ENCODE results near the gene RNF187.
A peak's percentile ranks its signal among the peaks of the same experiment; 100 is the strongest.

RNF187 gene

DNA sequence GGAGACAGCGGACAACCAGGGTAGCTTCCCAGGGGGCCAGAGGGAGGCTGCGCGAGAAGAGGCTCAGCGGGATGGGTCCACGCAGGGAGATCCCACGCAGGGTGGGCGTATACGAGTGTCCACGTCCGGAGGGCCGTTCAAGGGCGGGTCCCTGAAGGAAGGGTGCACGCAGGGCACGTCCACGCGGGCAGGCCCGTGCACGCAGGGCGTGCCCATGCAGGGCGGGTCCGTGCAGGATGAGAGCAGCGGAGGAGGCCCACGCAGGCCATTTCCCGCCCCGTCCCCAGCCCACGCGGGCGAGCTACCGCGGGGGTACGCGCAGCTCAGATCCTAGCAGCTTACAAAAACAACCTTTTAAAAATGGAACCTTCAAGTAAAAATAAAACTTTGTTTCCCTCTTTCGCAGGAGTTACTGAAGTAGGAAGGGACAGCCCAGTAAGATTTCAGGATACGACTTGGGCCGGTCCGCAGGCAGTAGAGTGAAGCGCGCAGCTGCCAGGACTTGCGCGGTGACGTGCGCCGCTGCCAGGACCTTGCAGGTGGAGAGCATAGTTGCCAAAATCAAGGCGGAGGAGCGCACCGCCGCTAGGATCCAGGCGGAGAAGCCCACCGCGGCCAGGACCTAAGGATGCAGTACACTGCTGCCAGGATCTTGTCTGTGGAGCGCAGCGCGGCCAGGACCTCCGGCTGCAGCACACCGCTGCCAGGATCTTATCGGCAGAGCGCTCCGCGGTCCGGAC, 416 bp upstream of the RNF187 start:
- CTCF ChIA-PET = interaction anchor here (0.8 to 1.8 kb wide), 9 partner anchors 11 to 356 kb away, joined by 3 to 13 read pairs (median 5); no protein-coding TSS in a partner anchor
- Mint-ChIP-seq H3K27ac (peak overlapping the region; percentile 100), H3K27me3 (peaks cover 19% of the 10 kb centered on the region), H3K4me1 (peaks cover 48% of the 10 kb centered on the region), H3K9me3 (no peaks in the 10 kb centered on the region), H3K36me3 (peaks cover 28% of the 10 kb centered on the region), H3K4me3 (peak overlapping the region; percentile 91)
- peak; percentile 85 for DNase-seq

DNA sequence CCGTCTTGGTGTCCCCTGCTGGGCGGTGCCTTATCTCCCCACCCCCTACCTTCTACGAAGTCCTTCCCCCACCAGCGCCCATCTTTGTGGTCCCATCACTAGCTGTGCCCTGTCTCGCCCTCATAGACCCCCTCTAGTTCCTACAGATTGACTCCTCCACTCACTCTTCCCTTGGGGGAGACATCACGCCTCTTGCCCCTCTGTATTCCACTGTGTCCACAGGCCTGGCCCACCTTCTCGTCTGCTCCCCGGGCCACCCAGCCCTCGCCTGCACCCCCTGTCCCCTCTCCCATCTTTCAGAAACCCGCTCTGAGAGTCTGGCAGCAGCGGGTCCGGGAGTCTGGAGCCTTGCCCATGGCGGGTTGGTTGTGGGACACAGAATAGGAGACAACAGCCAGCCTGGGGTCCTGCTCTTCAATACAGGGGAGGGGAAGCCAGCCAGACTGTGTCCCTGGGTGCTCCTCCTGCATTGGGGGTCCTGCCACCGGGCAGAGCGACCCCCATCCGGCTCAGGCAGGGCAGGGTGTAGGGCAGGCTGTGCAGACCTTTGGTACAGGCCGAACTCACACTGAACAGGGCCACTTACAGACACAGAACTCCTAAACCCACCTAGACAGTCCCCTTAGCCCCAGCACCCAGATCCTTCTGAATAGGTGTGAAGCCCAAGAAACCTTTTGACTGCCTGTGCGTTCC, 1.1 kb downstream of the RNF187 start:
- Mint-ChIP-seq H3K9me3 (no peaks in the 10 kb centered on the region), H3K4me1 (peaks cover 44% of the 10 kb centered on the region), H3K36me3 (peaks cover 35% of the 10 kb centered on the region), H3K27me3 (peaks cover 9% of the 10 kb centered on the region), H3K4me3 (peak overlapping the region; percentile 95), H3K27ac (peak overlapping the region; percentile 95)
- CTCF ChIA-PET = interaction anchor here (0.7 to 1.5 kb wide), 6 partner anchors 9 to 30 kb away, joined by 3 to 5 read pairs (median 3); a partner anchor contains a TSS
- no peak for DNase-seq

GRCh38 chr1:228488818-228489674, 1.9 kb downstream of the RNF187 start:
- Mint-ChIP-seq H3K4me1 (peaks cover 46% of the 10 kb centered on the region), H3K27ac (peak overlapping the region; percentile 95), H3K27me3 (peaks cover 4% of the 10 kb centered on the region), H3K9me3 (no peaks in the 10 kb centered on the region), H3K36me3 (peaks cover 41% of the 10 kb centered on the region), H3K4me3 (peak overlapping the region; percentile 95)
- DNase-seq = no peak
- CTCF ChIA-PET = interaction anchor here (0.6 to 1.5 kb wide), 7 partner anchors 10 to 301 kb away, joined by 3 to 7 read pairs (median 3); no protein-coding TSS in a partner anchor

DNA sequence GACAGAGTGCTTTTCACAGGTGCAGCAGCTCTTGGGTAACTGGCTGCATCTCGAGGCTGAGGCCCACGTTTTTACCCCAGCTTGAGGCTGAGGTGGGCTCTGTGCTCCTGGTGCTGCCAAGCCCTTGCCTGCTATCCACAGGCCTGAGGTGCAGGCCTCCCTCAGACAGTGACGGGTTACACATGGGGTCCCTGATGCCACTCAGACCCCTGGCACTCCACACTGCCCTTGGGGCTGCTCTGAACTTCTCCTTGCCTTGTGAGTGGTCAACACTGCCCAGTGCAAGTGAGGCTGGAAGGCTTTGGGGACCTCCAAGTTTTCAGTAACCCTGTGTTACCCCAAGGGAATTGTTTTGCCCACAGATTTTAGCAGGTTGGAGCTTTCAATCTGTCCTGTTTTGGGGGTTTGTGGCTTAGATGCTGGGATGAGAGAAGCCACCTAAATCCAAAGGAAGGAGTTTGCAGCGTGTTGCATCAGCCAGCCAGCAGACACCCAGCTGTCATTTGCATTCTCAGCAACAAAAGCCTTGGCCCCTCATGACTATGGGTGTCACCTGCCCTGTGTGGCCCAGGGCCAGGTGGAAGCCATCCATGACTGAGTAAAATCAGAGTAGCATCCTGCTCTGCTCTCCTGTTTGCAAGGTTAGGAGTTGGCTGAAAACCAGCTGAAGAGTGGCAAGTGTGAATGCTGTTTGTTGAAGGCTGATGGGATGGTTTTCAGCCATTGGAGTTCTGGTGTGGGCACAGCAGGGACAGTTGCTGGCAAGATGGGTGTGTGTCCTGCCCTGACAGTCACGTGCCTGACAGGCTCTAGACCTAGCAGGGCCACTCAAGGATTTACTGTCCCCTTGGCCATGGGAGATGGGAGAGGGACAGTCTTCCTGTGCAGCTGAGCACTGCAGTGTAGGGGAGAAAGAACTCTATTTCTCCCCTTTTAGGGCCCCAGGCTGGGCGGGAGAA, 3.2 kb downstream of the RNF187 start:
- H3K4me1 Mint-ChIP-seq = peaks cover 43% of the 10 kb centered on the region
- H3K27me3 Mint-ChIP-seq = no peaks in the 10 kb centered on the region
- H3K27ac Mint-ChIP-seq = peak overlapping the region; percentile 43
- peaks cover 51% of the 10 kb centered on the region for H3K36me3 Mint-ChIP-seq
- CTCF ChIA-PET = interaction anchor here (0.6 to 1.5 kb wide), 4 partner anchors 12 to 302 kb away, joined by 3 to 7 read pairs (median 3); no protein-coding TSS in a partner anchor
- peak overlapping the region; percentile 31 for H3K4me3 Mint-ChIP-seq
- no peaks in the 10 kb centered on the region for H3K9me3 Mint-ChIP-seq
- DNase-seq = no peak

DNA sequence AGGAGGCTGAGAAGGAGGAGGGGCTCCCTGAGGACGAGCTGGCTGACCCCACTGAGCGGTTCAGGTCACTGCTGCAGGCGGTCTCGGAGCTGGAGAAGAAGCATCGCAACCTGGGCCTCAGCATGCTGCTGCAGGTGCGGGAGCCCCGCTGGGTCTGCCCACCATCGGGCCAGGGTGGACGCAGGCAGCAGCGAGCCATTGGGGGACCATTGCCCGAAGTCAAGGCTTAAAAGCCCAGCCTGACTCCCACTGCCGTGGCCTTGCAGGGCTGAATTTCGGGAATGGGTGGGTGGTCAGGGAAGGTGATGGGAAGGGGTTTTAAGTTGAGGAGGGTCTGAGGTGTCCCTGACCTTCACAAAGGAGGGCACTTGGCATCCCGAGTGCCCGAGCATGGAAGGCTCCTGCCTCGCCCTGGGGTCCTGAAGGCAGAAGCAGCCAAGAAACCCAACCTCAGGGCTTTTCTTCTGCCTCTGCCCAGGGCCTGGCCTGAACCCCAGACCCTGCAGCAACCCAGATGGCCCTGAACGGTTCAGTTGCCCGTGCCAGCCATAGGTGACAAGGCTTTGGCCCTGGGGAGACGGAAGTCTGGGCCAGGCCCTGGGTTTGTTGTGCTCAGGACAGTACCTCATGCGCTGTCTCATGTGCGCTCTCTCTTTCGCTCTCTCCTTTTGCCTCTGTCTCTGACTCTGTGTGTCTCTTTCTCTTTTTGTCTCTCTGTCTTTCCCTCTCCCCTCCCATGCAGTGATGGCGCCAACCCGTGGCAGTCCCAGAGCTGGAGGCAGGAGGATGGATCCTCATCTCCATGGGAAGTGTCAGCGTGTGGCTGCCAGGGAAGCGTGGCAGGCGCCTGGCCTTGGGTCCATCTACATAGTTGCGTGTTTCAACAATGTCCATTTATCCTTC, 6.2 kb downstream of the RNF187 start:
- no peak overlapping the region for H3K27ac Mint-ChIP-seq
- DNase-seq = no peak
- no peaks in the 10 kb centered on the region for H3K27me3 Mint-ChIP-seq
- H3K36me3 Mint-ChIP-seq = peaks cover 76% of the 10 kb centered on the region
- H3K4me3 Mint-ChIP-seq = no peak overlapping the region
- H3K4me1 Mint-ChIP-seq = peaks cover 35% of the 10 kb centered on the region
- CTCF ChIA-PET = no interaction called here
- no peaks in the 10 kb centered on the region for H3K9me3 Mint-ChIP-seq

- no peak for DNase-seq
- H3K36me3 Mint-ChIP-seq = peaks cover 73% of the 10 kb centered on the region
- no peaks in the 10 kb centered on the region for H3K27me3 Mint-ChIP-seq
- H3K27ac Mint-ChIP-seq = no peak overlapping the region
- CTCF ChIA-PET = no interaction called here
- H3K9me3 Mint-ChIP-seq = no peaks in the 10 kb centered on the region
- no peak overlapping the region for H3K4me3 Mint-ChIP-seq
- H3K4me1 Mint-ChIP-seq = peaks cover 29% of the 10 kb centered on the region
Observed at GRCh38 chr1:228494044-228494353, 6.8 kb downstream of the RNF187 start.

DNA sequence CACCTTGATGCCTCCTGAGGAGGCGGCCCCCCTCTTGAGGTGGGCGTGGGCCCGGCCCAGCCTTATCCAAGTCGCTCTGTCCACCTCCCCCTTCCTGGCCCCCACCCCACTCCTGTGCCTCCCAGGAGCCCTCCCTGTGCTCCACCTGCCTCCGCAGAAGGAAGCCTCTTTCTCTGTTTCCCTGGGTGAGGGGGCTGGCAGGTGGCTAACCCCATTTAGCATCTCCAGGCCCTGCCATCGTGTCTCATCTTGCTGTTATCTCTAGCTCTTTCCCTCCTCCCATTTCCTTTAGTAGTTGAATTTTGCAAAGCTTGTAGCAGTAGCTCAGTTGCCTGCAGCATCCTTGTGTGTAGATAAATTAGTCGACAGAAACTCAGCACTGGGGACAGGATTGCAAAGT, 7.2 kb downstream of the RNF187 start:
- no peaks in the 10 kb centered on the region for H3K9me3 Mint-ChIP-seq
- H3K4me1 Mint-ChIP-seq = peaks cover 29% of the 10 kb centered on the region
- H3K27me3 Mint-ChIP-seq = no peaks in the 10 kb centered on the region
- H3K36me3 Mint-ChIP-seq = peaks cover 69% of the 10 kb centered on the region
- no peak overlapping the region for H3K27ac Mint-ChIP-seq
- no peak for DNase-seq
- H3K4me3 Mint-ChIP-seq = no peak overlapping the region
- CTCF ChIA-PET = no interaction called here

DNA sequence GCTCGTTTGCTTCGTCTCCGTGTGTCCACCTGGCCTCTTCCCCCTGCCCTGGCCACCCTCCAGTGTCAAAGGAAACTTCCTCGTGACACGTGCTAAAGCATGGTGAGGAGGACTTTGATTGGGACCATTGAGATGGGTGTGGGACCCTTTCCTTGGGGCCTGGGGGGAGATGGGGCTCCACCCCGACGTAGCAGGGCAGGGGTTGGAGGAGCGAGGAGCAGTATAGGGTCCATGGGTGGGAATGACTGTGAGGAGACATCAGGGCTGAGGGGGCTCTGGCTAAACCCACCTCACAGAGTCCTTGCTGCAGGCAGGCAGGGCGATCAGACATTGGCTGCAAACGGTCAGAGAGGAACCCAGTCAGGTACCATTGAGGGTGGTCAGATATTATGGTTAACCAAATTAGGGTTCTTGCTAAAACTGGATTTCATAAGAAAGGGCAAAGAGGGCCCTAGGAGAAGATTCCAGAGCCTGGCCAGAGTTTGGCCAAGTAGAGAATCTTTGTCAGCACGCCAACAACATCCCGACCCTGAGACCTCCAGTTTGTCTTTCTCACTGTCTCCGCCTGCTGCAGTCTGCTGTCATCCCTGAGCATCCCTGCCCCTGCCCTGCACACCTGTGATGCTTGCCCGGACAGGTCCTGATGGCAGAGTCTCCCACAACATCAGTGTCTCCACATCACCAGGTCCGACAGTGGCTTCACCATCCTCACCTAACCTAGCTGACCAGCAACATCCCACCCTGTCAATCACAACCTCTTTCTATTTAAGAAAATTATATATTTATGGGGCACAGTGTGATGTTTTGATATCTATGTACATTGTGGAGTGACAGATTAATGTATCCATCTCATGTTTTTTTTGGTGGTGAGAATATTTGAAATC, 8.0 kb downstream of the RNF187 start:
- Mint-ChIP-seq H3K4me3 (no peak overlapping the region), H3K36me3 (peaks cover 65% of the 10 kb centered on the region), H3K27ac (no peak overlapping the region), H3K4me1 (peaks cover 29% of the 10 kb centered on the region), H3K9me3 (no peaks in the 10 kb centered on the region), H3K27me3 (no peaks in the 10 kb centered on the region)
- CTCF ChIA-PET = no interaction called here
- DNase-seq = no peak

- Mint-ChIP-seq H3K36me3 (peaks cover 57% of the 10 kb centered on the region), H3K9me3 (no peaks in the 10 kb centered on the region), H3K27me3 (no peaks in the 10 kb centered on the region), H3K4me3 (no peak overlapping the region), H3K4me1 (peaks cover 30% of the 10 kb centered on the region), H3K27ac (no peak overlapping the region)
- CTCF ChIA-PET = no interaction called here
- no peak for DNase-seq
Observed at GRCh38 chr1:228496084-228496483, 8.9 kb downstream of the RNF187 start.

DNA sequence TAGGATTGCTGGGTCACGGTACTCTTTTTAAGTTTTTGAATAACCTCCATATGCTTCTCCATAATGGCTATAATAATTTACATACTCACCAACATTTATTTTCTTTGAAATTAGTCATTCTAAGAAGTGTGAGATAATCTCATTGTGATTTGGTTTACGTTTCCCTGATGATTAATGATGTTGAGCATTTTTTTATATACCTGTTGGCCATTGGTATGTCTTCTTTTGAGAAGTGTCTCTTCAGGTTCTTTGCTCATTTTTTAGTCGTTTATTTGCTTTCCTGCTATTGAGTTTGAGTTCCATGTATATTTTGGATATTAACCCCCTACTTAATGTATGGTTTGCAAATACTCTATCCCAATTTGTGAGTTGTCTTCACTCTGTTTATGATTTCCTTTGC, 9.3 kb downstream of the RNF187 start:
- Mint-ChIP-seq H3K27ac (no peak overlapping the region), H3K9me3 (no peaks in the 10 kb centered on the region), H3K4me3 (no peak overlapping the region), H3K36me3 (peaks cover 55% of the 10 kb centered on the region), H3K4me1 (peaks cover 32% of the 10 kb centered on the region), H3K27me3 (no peaks in the 10 kb centered on the region)
- CTCF ChIA-PET = no interaction called here
- no peak for DNase-seq

- Mint-ChIP-seq H3K27ac (no peak overlapping the region), H3K9me3 (no peaks in the 10 kb centered on the region), H3K27me3 (peaks cover 4% of the 10 kb centered on the region), H3K4me3 (no peak overlapping the region), H3K4me1 (peaks cover 28% of the 10 kb centered on the region), H3K36me3 (peaks cover 49% of the 10 kb centered on the region)
- no peak for DNase-seq
- CTCF ChIA-PET = interaction anchor here (1.2 kb wide), 1 partner anchor 25 kb away, joined by 4 read pairs; no protein-coding TSS in a partner anchor
Observed at GRCh38 chr1:228497206-228497605, 10.0 kb downstream of the RNF187 start.

- H3K36me3 Mint-ChIP-seq = peaks cover 47% of the 10 kb centered on the region
- CTCF ChIA-PET = interaction anchor here (1.2 kb wide), 1 partner anchor 26 kb away, joined by 4 read pairs; no protein-coding TSS in a partner anchor
Observed at GRCh38 chr1:228497817-228498216, 10.6 kb downstream of the RNF187 start.

More at GRCh38 chr1:228497817-228498216, 10.6 kb downstream of the RNF187 start:
- no peak overlapping the region for H3K27ac Mint-ChIP-seq
- DNase-seq = no peak
- H3K9me3 Mint-ChIP-seq = no peaks in the 10 kb centered on the region
- peaks cover 5% of the 10 kb centered on the region for H3K27me3 Mint-ChIP-seq
- no peak overlapping the region for H3K4me3 Mint-ChIP-seq
- peaks cover 28% of the 10 kb centered on the region for H3K4me1 Mint-ChIP-seq

All from activated naive CD4-positive, alpha-beta T cell treated with anti-CD3 and anti-CD28 coated beads, Interleukin-2, amount 10 ng/mL, durations not matched to agents 7 days and 5 days (primary cell).